GM12892 (cell line): ENCODE results near the gene CIB4.

Experiments used
- POLR2A ChIP-seq: IDR thresholded peaks from 2 replicates; pipeline ENCODE4 v1.6.1; 2011; ENCODE audit warnings: low read depth, low read length, control low read depth
- POLR2AphosphoS5 ChIP-seq: IDR thresholded peaks from 2 replicates; pipeline ENCODE4 v1.6.1; 2011; ENCODE audit warnings: low read depth, low read length, control low read depth
- TAF1 ChIP-seq: IDR thresholded peaks from 2 replicates; pipeline ENCODE4 v1.6.1; 2011; ENCODE audit warnings: low read depth, mild to moderate bottlenecking, control low read depth, low read length, borderline replicate concordance

DNA sequence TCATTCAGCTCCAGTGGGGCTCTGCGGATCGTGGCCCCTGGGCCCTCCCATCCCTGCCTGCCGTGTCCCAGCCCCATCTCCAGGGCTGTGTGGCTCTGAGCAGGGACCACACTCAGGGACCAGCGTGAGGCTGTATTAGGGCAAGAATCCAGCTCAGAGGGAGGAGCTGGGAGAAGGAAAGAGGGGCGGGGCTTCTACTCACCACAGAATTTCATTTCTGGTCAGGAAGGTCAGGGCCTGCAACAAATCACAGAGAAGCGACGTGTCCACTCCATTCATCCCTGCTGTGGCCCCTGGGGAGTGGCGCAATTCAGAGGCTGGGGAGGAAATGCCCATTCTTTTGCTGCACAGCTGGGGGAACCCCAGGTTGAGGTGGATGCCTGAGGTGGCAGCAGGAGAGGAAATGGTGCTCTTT, 828 bp downstream of the CIB4 start:
- TF ChIP-seq POLR2AphosphoS5 (no peak), TAF1 (no peak), POLR2A (no peak)
